Duodenal mucosa (tissue), 2 donors: Measurements from ENCODE around the gene EXOC4.

ENCODE experiments used
- H3K27ac ChIP-seq: one replicate; pipeline ENCODE4 v1.7.0; 2013; ENCODE audit warnings: low read depth, low read length
- H3K27me3 ChIP-seq, 2 donors: one replicate each; pipeline ENCODE4 v1.7.0; 2013; ENCODE audit warnings: low read length in 2 of 2, control low read depth in 1 of 2; ENCODE audit not compliant: insufficient read depth in 2 of 2, control insufficient read depth in 1 of 2
- H3K36me3 ChIP-seq, 2 donors: one replicate each; pipeline ENCODE4 v1.7.0; 2013; ENCODE audit warnings: low read length in 2 of 2, control low read depth in 1 of 2; ENCODE audit not compliant: insufficient read depth in 2 of 2, control insufficient read depth in 1 of 2
- H3K4me1 ChIP-seq, 2 donors: one replicate each; pipeline ENCODE4 v1.7.0; 2013; ENCODE audit warnings: low read length in 2 of 2, control low read depth in 1 of 2; ENCODE audit not compliant: insufficient read depth in 2 of 2, control insufficient read depth in 1 of 2
- H3K4me3 ChIP-seq, 2 donors: one replicate each; pipeline ENCODE4 v1.7.0; 2013; ENCODE audit warnings: low read length in 2 of 2, low read depth in 1 of 2
- H3K9ac ChIP-seq, 2 donors: one replicate each; pipeline ENCODE4 v1.7.0; 2013; ENCODE audit warnings: low read length in 2 of 2, low read depth in 1 of 2
- H3K9me3 ChIP-seq, 2 donors: one replicate each; pipeline ENCODE4 v1.7.0; 2013; ENCODE audit warnings: low read length in 2 of 2, control low read depth in 1 of 2; ENCODE audit not compliant: control insufficient read depth in 1 of 2

The EXOC4 gene

DNA sequence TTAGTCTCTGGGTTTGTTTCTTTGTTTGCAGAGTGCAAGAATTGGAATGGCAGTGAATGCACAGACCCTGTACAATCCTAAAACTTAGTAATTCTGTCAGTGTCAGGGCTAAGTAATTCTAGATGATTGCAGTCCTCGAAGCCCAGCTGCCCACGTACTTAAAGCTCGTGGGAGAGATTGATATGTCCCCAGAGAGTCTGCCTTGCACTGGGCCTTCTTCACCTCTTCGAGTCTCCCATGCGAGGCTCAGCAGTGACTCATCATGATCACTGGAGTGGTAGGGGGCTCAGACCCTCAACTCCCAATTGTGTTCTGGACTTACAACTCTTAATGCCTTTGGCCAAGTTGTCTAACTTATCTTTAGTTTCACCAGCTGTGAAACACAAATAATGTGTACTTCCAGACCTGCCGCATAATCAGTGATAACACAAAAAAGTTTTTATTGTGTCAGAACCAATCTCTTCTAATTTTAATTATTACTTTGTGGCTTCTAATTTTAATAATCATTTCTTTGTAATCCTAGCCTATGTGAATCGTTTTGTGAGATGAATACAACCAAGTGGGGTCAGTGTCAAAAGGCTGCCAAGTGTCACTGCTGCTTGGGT is 528.7 kb downstream of the EXOC4 start:
- Histone ChIP-seq H3K9ac (no peak overlapping the region), H3K36me3 (no peaks in the 10 kb centered on the region), H3K27me3 (no peaks in the 10 kb centered on the region), H3K4me1 (no peaks in the 10 kb centered on the region), H3K27ac (no peak overlapping the region), H3K4me3 (no peak overlapping the region), H3K9me3 (no peaks in the 10 kb centered on the region)

- Histone ChIP-seq H3K9me3 (no peaks in the 10 kb centered on the region), H3K9ac (no peak overlapping the region), H3K4me3 (no peak overlapping the region), H3K27ac (no peak overlapping the region), H3K27me3 (no peaks in the 10 kb centered on the region), H3K36me3 (no peaks in the 10 kb centered on the region), H3K4me1 (no peaks in the 10 kb centered on the region)
Measured at GRCh38 chr7:133782470-133782869, 529.6 kb downstream of the EXOC4 start.

DNA sequence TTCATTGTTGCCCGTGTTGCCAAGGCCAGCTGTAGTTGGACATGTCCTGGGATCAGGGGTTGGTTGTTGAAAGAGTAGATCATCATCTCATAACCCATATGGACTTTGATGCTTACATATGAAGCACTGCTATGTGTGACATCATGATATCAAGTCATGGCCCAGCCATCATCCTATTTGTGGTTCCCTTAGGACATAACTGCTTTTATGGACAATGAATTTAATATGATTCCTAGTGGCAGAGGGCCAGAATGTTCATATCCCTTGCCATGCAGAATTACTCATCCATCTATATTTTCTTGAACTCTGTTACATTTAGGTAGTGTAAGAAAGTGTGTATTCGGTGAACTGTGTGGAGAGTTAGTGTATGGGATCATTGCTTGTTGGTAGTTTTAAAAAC is 530.4 kb downstream of the EXOC4 start:
- Histone ChIP-seq H3K27me3 (no peaks in the 10 kb centered on the region), H3K4me3 (no peak overlapping the region), H3K36me3 (no peaks in the 10 kb centered on the region), H3K27ac (no peak overlapping the region), H3K9me3 (no peaks in the 10 kb centered on the region), H3K4me1 (no peaks in the 10 kb centered on the region), H3K9ac (no peak overlapping the region)

DNA sequence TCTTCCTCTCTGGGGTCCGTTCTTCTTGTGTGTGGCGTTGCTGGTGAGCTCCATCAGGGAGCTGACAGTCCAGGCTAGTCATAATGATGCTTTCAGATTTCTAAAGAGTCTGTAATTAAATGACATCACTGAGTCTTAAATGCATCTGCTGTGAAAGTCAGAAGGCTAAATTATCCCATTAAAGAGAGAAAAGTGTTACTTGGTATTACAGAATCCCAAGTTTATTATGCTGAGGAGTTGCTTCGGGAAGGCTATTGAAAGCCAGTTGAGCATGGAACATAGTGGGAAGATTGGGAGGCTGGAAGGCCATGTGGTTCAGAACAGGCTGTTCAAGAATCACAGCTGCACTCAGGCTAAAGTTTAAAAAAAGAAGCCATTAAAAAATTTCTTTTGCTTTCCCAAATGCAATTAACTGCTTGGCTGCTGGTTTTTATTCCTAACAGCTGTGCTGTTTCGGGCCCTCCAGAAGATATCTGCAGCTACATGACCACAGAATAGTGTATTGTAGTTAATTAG is 531.7 kb downstream of the EXOC4 start:
- H3K9me3 ChIP-seq = no peaks in the 10 kb centered on the region

GRCh38 chr7:133786401-133786937 is 533.6 kb downstream of the EXOC4 start:
- no peaks in the 10 kb centered on the region for H3K27me3 ChIP-seq
- no peak overlapping the region for H3K9ac ChIP-seq
- H3K27ac ChIP-seq = no peak overlapping the region
- H3K4me1 ChIP-seq = no peaks in the 10 kb centered on the region
- no peaks in the 10 kb centered on the region for H3K9me3 ChIP-seq
- H3K4me3 ChIP-seq = no peak overlapping the region
- H3K36me3 ChIP-seq = no peaks in the 10 kb centered on the region

More for the DNA sequence above, 531.7 kb downstream of the EXOC4 start:
- H3K27me3 ChIP-seq = no peaks in the 10 kb centered on the region
- H3K4me3 ChIP-seq = no peak overlapping the region
- H3K4me1 ChIP-seq = no peaks in the 10 kb centered on the region
- H3K27ac ChIP-seq = no peak overlapping the region
- H3K36me3 ChIP-seq = no peaks in the 10 kb centered on the region
- H3K9ac ChIP-seq = no peak overlapping the region

DNA sequence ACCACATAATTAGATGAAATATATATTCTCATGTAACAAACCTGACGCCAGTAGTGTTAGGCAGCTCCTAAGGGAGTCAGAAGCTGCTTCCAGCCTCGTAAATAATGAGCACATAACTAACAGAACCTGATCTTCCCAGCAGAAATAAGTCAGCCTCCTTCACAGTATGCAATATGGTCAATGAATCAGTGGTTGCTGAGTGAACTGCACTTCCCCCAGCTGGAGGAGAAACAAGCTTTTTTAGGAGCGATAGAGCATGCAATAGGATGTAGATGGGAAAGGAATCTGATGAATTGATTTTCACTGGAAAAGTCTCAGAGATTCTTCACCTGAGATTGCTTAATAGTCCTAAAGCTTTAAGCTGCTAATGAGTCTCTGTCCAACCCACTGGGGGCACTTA is 537.1 kb downstream of the EXOC4 start:
- Histone ChIP-seq H3K36me3 (no peaks in the 10 kb centered on the region), H3K9ac (no peak overlapping the region), H3K9me3 (no peaks in the 10 kb centered on the region), H3K4me3 (no peak overlapping the region), H3K27ac (no peak overlapping the region), H3K27me3 (no peaks in the 10 kb centered on the region), H3K4me1 (no peaks in the 10 kb centered on the region)

DNA sequence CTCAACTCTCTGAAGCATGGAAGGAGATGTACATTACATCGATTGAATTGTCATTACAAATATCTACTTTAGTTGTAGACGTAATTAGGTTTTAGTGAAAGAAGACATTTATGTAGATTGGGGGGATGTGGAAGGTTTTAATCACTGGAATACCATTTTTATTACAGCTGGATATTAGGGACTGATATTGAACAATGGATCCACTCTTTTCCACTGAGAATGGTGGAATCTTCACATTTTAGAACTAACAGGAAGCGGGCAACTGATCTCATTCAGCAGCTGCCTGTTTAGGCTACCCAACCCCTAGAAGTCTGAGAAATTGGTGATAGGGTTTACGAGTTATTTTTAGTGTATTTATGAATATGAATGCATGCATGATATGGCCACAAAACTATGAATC is 538.0 kb downstream of the EXOC4 start:
- Histone ChIP-seq H3K36me3 (no peaks in the 10 kb centered on the region), H3K27ac (no peak overlapping the region), H3K4me3 (no peak overlapping the region), H3K4me1 (no peaks in the 10 kb centered on the region), H3K27me3 (no peaks in the 10 kb centered on the region), H3K9me3 (no peaks in the 10 kb centered on the region), H3K9ac (no peak overlapping the region)

DNA sequence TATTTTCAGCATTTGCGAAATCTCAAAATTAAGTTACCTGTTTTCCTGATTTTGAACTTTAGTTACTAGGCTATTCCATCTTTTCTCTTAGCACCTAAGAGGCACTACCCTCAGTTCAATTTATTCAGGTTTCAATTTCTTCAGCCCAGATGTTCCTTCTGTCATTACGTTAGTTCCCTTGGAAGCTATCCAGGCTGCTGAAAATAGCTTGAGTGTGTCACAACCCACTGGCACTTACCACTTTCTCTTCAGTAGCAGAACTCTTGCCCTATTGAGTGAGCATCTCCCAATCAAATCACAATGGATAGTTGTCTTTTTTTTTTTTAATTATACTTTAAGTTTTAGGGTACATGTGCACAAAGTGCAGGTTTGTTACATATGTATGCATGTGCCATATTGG is 541.6 kb downstream of the EXOC4 start:
- no peaks in the 10 kb centered on the region for H3K27me3 ChIP-seq

GRCh38 chr7:133795068-133795665 is 542.3 kb downstream of the EXOC4 start:
- H3K9ac ChIP-seq = no peak overlapping the region
- H3K27ac ChIP-seq = no peak overlapping the region
- no peak overlapping the region for H3K4me3 ChIP-seq

More for the DNA sequence above, 541.6 kb downstream of the EXOC4 start:
- Histone ChIP-seq H3K4me3 (no peak overlapping the region), H3K9ac (no peak overlapping the region), H3K9me3 (no peaks in the 10 kb centered on the region), H3K4me1 (no peaks in the 10 kb centered on the region), H3K27ac (no peak overlapping the region), H3K36me3 (no peaks in the 10 kb centered on the region)

DNA sequence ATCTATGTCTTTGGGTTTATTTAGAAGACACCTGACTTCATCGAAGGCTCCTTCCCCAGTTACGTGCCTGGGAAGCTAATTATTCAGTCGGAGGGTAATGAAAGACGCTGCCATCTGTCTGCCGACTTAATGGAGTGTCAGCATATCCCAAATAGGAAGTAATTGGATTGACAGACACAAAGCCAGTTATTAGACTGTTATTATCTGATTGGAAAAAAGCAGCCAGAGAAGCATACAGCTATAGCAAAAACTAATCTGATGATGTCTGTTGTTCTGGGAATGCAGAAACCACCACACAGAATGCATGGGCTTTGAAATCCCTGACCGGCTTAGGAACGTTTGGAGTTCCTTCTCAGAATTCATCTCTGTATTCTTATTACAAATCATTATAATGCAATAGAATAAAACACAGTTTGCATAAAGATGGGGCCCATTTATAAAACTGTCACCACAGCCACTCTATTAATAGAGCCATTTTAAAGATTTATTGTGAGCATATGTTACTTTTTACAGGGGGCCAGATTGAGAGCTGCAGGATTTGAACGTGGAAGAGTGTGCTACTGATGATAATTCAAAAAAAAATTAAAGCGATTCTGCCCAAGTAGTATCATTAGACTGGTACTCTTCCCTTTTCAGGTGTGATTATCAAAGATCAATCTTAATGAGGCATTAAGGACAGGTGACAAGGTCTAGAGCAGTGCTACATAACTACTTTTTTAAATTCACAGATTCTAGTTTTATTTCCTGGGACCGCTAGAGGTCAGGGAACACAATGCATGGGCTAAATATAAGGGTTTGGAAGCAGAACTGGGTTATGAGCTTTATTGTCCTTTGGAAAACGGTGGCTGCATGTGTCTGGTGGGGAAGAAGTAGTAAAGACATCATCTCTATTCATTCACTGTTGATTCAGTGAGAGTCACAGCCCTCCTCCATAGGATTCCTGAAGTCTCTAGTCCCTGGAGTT is 544.2 kb downstream of the EXOC4 start:
- Histone ChIP-seq H3K9ac (no peak overlapping the region), H3K36me3 (no peaks in the 10 kb centered on the region), H3K9me3 (no peaks in the 10 kb centered on the region), H3K4me3 (no peak overlapping the region), H3K27ac (no peak overlapping the region), H3K4me1 (no peaks in the 10 kb centered on the region), H3K27me3 (no peaks in the 10 kb centered on the region)

More at GRCh38 chr7:133795068-133795665, 542.3 kb downstream of the EXOC4 start:
- Histone ChIP-seq H3K4me1 (no peaks in the 10 kb centered on the region), H3K36me3 (no peaks in the 10 kb centered on the region), H3K27me3 (no peaks in the 10 kb centered on the region), H3K9me3 (no peaks in the 10 kb centered on the region)
